GM11168 (cell line): ENCODE data around the gene CALB2.
"Not testable (repeated sequence)": the region's sequence is repeated elsewhere in the genome, so short reads cannot be mapped to it uniquely, and the experiment has no call there.

Experiments used
- in situ Hi-C: fragments of 300-500 bp; cut with MboI; formaldehyde crosslinking; loops from one replicate; pipeline ENCODE4 v1.12.0; 2022; ENCODE audit warnings: low sequenced_read_pairs; ENCODE audit not compliant: unreplicated experiment

The CALB2 gene

GRCh38 chr16:71351558-71351901, 7.0 kb upstream of the CALB2 start:
- in situ Hi-C loops, result no loop called here

DNA sequence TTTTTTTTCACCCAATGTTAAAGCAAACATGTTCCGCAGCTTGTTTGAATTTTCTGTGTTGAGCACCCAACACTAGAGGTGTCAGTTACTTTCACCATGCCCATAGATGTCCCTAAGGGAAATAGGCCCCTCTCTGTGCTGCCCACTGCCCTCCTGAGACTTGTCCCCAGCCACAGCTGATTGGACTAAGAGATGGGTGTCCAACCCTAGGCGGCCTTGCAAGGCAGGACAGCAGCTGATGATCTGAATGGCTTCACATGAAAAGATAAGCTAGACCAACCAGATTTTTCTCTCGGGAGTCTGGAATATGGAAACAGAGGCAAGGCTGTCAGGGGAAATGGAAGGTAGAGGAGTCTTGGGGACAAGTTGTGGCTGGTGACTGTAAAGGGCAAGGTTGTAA, 6.1 kb upstream of the CALB2 start:
- in situ Hi-C loops, result no loop called here

DNA sequence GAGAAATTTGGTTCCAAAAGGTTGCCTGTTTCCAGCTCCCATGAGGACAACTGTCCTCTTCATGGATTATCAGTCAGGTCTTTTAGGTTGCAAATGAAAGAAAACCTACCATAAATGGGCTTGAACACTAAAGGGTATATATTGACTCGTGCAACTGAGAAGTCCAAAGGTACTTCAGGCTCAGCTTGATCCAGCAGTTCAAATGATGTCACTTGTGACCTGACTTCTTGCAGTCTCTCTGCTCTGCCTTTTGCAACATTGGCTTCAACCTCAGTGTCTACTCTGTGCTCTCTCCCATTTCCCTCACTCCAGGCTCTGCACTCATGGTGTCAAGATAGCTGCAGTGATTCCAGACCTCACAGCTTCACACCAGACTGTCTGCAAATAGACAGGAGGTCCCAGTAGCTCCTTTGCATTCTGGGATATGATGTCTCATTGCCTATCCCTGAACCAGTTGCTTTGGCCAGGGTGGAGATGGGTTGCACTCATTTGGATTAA, 5.5 kb upstream of the CALB2 start:
- in situ Hi-C loops, result no loop called here

GRCh38 chr16:71353736-71354135, 4.8 kb upstream of the CALB2 start:
- in situ Hi-C loops, result no loop called here

GRCh38 chr16:71354156-71354555, 4.4 kb upstream of the CALB2 start:
- in situ Hi-C loops, result no loop called here

- in situ Hi-C loops, result no loop called here
Observed at GRCh38 chr16:71356051-71356740, 2.3 kb upstream of the CALB2 start.

- in situ Hi-C loops, result not testable (repeated sequence)
Observed at GRCh38 chr16:71356936-71357335, 1.6 kb upstream of the CALB2 start.

DNA sequence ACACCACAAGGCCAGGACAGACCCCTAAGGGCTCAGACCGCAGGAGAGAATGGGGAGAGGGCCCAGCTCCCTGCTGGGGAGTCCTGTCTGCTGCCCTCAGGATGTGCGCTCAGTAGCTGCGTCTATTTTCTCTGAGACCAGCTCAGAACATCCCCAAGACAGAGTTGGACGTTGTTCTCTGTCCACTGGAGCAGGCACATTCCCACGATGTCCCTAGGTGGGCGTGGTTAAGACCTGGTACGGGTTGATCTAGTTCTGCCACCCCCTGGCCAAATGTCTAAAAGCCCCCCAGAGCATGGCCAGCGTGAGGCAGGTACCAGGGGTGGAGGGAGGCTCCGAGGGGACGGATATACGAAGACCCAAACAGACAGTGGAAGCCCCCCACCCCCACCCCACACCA, 842 bp upstream of the CALB2 start:
- in situ Hi-C loops, result no loop called here

GRCh38 chr16:71359431-71359830, 908 bp downstream of the CALB2 start:
- in situ Hi-C loops, result no loop called here

DNA sequence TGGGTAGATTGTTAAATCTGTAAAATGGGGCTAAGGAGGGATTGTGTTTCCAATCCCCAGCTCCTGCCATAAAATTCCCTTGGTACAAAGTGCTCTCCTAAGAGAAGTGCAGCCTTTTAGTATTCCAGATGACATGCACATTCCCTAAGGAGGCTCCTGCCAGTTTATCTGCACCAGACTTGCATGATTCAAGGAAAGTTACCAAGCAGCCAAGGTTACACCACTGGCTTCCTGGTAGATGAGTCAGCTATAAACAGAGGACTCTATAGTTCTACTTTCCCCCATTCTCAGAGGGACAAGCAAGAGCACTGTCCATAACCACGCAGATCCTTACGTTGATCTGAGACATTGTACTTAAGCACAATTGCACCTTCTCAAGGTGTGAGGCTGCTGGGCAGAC, 1.9 kb downstream of the CALB2 start:
- in situ Hi-C loops, result no loop called here

DNA sequence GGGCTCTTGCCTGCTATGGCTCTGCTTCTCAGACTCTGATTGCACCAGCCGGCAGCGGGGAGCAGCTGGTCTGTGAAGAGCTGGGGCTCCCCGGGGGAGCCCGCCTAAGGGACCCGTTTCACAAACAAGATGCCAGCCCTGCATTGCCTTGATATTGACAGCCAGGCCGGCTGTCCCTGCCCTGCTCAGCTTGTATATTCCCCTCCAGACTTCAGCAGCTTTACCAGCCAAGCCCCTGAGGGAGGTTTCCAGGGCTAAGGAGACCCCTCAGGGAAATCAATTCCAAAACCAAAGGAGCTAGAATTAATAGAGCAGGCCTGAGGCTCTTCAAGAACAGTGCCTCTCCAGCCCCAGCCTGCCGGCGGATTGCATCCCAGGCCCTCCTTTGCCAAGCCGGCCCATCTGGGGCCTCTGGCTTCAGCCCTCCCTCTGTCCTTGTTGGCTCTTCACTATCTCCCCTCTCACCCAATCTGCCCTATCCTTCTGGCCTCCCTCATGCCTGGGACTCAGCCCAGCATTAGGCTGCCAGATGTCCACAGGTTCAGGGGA, 5.7 kb downstream of the CALB2 start:
- in situ Hi-C loops, result no loop called here

- in situ Hi-C loops, result no loop called here
Observed at GRCh38 chr16:71365021-71365420, 6.5 kb downstream of the CALB2 start.

GRCh38 chr16:71367241-71367976, 8.9 kb downstream of the CALB2 start:
- in situ Hi-C loops, result no loop called here

GRCh38 chr16:71368958-71369357, 10.4 kb downstream of the CALB2 start:
- in situ Hi-C loops, result no loop called here

GRCh38 chr16:71369494-71369893, 11.0 kb downstream of the CALB2 start:
- in situ Hi-C loops, result no loop called here

DNA sequence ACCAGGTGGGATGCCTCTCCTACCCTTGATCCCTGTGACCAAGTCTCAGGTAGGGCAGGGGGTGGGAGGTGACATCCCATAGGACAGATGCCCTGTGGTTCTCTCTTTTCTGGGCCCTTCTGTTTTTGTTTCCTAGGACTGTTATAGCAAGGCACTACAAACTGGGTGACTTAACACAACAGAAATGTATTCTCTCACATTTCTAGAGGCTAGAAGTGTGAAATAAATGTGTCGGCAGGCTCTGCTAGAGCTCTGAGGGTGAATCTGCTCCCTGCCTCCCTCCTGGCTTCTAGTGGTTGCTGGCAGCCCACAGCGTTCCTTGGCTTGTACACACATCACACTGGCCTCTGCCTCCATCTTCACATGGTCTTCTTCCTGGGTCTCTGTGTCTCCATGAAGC, 12.7 kb downstream of the CALB2 start:
- in situ Hi-C loops, result no loop called here

GRCh38 chr16:71373073-71373472, 14.6 kb downstream of the CALB2 start:
- in situ Hi-C loops, result no loop called here

DNA sequence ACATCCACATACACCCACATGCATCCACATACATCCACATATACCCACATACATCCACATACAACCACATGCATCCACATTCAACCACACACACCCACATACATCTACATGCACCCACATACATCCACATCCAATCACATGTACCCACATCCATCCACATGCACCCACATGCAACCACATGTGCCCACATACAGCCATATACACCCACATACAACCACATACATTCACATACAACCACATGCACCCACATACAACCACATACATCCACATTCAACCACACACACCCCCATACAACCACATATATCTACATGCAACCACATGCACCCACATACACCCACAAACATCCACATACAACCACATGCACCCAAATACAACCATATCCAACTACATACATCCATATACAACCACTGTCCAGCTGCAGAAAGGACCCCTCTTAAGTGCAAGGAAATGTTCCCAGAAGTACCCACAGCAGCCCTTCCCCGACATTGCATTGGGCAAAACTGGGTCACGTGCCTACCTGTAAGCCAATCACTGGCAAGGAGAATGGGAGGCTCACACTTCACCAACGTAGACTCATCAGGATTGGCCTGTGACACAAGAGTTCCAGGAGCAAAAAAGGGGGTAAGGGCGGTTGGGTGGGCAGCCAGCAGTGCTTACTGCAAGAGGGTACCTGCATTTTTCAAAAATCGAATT, 18.1 kb downstream of the CALB2 start:
- in situ Hi-C loops, result no loop called here

DNA sequence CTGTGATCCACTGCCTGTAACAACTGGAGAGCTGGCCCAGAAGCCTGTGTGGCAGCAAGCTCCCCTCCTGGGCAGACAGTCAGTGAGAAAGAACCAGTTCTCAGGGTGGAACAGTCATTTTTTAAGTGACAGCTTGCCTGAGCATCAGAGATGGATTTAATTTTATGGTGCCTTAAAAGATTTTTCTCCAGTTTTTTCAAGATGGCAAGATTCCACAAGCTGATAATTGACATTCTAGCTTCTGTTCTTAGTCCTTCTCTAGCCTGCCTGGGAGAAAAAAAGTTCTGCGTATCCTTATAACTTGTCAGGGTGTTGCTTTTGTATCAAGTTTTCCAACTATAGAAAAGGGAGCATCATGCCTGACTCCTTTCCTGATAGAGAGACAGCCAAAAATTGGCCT, 21.2 kb downstream of the CALB2 start:
- in situ Hi-C loops, result no loop called here

DNA sequence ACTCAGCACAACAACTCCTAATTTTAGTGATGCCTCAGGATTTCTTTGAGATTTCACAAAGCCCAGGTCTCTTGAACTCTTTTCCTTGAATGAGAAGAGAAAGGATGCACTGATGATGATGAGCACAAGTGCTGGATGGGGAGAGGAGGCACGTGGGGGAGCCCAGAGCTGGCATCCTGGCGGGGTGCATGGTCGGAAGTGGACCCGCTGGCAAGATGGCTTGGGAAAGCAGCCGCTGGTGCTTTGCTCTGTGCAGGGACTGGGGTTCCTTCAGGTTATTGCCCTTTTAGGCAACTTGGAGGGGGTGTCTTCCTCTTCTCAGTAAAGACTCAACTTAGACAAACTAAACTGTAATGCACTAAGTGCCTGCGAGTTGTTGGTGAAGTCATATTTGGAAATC, 22.3 kb downstream of the CALB2 start:
- in situ Hi-C loops, result no loop called here
